Effector CD8-positive, alpha-beta T cell (primary cell): ENCODE measurements around the gene PSME3.

ENCODE experiments used
- DNase-seq: peaks from one replicate; lab custom pipeline; 2025; lab: John Stamatoyannopoulos, UW

Gene PSME3

GRCh38 chr17:42817866-42818265 is 15.3 kb upstream of the PSME3 start:
- no peak for DNase-seq

- no peak for DNase-seq
These were observed 14.8 kb upstream of the PSME3 start for GRCh38 chr17:42818379-42818778.

GRCh38 chr17:42819939-42820535 is 13.2 kb upstream of the PSME3 start:
- peak; percentile 36 for DNase-seq

GRCh38 chr17:42821176-42821575 is 12.0 kb upstream of the PSME3 start:
- no peak for DNase-seq

GRCh38 chr17:42827472-42827871 is 5.7 kb upstream of the PSME3 start:
- no peak for DNase-seq

GRCh38 chr17:42830971-42831370 is 2.2 kb upstream of the PSME3 start:
- no peak for DNase-seq

GRCh38 chr17:42832213-42832933 is 824 bp upstream of the PSME3 start:
- no peak for DNase-seq

GRCh38 chr17:42833767-42834422 is 698 bp downstream of the PSME3 start:
- no peak for DNase-seq

GRCh38 chr17:42835732-42836131 is 2.5 kb downstream of the PSME3 start:
- DNase-seq, result no peak

GRCh38 chr17:42841975-42842685 is 8.9 kb downstream of the PSME3 start:
- no peak for DNase-seq

GRCh38 chr17:42843358-42843934 is 10.2 kb downstream of the PSME3 start:
- DNase-seq, result no peak

- no peak for DNase-seq
These were observed 11.1 kb downstream of the PSME3 start, which contains the start of gene AOC2 for GRCh38 chr17:42844271-42844670. Gene AOC2, plus strand, starts transcription at chr17:42844580. Its CDS starts 47 bp downstream, at chr17:42844627.

GRCh38 chr17:42844761-42845555 is 11.8 kb downstream of the PSME3 start:
- no peak for DNase-seq

GRCh38 chr17:42845556-42845917 is 12.3 kb downstream of the PSME3 start:
- DNase-seq, result no peak

GRCh38 chr17:42845918-42846593 is 12.9 kb downstream of the PSME3 start:
- DNase-seq, result no peak

GRCh38 chr17:42846594-42847280 is 13.5 kb downstream of the PSME3 start:
- DNase-seq, result no peak

GRCh38 chr17:42848093-42848492 is 14.9 kb downstream of the PSME3 start:
- DNase-seq, result no peak

GRCh38 chr17:42849031-42849430 is 15.8 kb downstream of the PSME3 start:
- no peak for DNase-seq

GRCh38 chr17:42849451-42850181 is 16.4 kb downstream of the PSME3 start:
- DNase-seq, result no peak
